NT2/D1 (cell line): ENCODE results near the gene RSPRY1.

Source experiments
- DNase-seq: peaks from one replicate; pipeline ENCODE4 v3.0.0-alpha.2; 2011; ENCODE audit warnings: low read depth, low spot score
- H3K27me3 ChIP-seq: 2 replicates; pipeline ENCODE4 v1.6.0; 2011; ENCODE audit warnings: mild to moderate bottlenecking; ENCODE audit not compliant: insufficient read length, insufficient read depth
- H3K36me3 ChIP-seq: 2 replicates; pipeline ENCODE4 v1.6.1; 2011; ENCODE audit warnings: mild to moderate bottlenecking, low read length, mixed read lengths; ENCODE audit not compliant: insufficient read depth, insufficient read length
- H3K4me1 ChIP-seq: 2 replicates; pipeline ENCODE4 v1.5.1; 2011; ENCODE audit not compliant: insufficient read depth, insufficient read length
- H3K4me3 ChIP-seq: 2 replicates; pipeline ENCODE4 v1.5.1; 2011; ENCODE audit warnings: low read depth; ENCODE audit not compliant: insufficient read length
- H3K9ac ChIP-seq: 2 replicates; pipeline ENCODE4 v1.6.0; 2011; ENCODE audit warnings: low read depth; ENCODE audit not compliant: insufficient read length
- H3K9me3 ChIP-seq: 2 replicates; pipeline ENCODE4 v1.5.1; 2011; ENCODE audit warnings: mild to moderate bottlenecking, low read length; ENCODE audit not compliant: insufficient read depth
- SUZ12 ChIP-seq: IDR thresholded peaks from 2 replicates; pipeline ENCODE4 v1.6.1; 2011; ENCODE audit not compliant: insufficient read length, insufficient read depth; ENCODE audit errors: extremely low read depth
- YY1 ChIP-seq: IDR thresholded peaks from 2 replicates; pipeline ENCODE4 v1.6.1; 2011; ENCODE audit not compliant: insufficient read length, insufficient read depth
- ZNF274 ChIP-seq: IDR thresholded peaks from 2 replicates; pipeline ENCODE4 v1.6.1; 2011; ENCODE audit warnings: mild to moderate bottlenecking, low read depth, low read length

Gene RSPRY1

DNA sequence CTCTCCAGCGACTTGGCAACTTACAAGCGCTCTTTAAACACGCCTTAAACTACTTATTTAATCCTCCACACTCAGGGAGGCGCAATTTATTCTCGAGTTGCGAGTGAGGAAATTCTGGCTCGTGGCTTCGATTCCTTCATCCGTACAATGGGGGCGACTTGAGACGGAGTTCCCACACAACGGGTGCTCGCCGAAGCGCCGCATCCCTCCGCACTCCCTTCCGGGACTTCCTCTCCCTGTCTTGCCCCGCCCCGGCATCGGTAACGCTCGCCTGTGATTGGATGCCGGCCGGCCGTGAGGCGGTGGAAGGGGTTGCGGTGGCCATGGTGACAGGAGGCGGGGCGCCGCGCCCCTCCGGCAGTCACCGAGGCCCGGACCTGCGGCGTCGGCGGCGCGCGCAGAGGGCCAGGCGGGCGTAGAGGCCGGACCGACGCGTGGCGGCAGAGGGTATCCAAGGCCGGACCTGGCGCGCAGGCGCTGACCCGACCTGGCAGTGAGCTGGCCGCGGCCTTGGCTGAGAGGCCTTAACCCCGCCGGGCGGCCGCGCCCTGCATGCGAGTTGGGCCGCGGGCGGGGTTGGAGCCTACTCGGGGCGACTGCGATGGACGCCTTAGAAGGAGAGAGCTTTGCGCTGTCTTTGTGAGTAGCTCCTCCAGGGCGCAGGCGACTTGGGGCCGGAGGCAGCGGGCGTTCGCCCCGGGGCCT lies 58.8 kb downstream of the RSPRY1 start, which contains the start of gene ARL2BP:
Gene ARL2BP (plus strand): TSS at position 493 of the 705 bp plus-strand sequence. CDS start 109 bp downstream, at position 602.
- H3K4me3 ChIP-seq, result peak within 1 kb of the TSS; percentile 60

DNA sequence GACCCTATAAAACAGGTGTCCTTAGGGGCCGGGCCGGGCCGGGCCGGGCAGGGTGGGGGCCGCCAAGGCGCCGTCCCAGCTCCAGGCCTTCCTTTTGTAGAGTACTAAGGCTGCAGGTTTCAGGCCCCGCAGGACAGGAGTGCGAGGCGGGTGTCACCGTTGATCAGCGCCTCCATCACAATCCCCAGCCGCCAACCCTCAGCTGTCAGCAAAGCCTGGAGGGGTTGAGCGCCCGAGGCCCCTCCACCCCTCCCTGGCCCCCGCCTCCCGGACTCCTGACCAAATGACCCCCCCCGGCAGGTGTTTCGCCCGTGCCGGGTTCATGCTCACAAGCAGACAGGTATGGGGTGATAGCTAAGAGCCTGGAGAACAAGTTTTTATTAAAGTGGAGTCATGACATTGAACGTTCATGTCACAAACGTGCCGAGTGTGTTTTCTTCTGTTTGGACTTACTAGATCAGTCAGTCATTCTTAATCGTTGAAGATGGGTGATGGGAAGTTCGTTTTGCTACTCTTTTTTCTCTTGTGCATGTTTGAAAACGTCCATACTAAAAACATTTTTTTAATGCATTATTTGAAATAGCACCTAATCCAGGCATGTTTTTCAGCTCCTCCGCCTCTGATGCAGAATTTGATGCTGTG lies 59.5 kb downstream of the RSPRY1 start:
- DNase-seq, result no peak
- no peak for TF ChIP-seq YY1
- TF ChIP-seq SUZ12, result no peak
- no peak for TF ChIP-seq ZNF274
- Histone ChIP-seq H3K9ac (peak overlapping the region; percentile 78), H3K4me1 (no peaks in the 10 kb centered on the region), H3K27me3 (no peaks in the 10 kb centered on the region), H3K9me3 (no peaks in the 10 kb centered on the region), H3K36me3 (peaks cover 35% of the 10 kb centered on the region), H3K4me3 (peak overlapping the region; percentile 60)

More for the DNA sequence above, 58.8 kb downstream of the RSPRY1 start, which contains the start of gene ARL2BP:
- Histone ChIP-seq H3K36me3 (peaks cover 32% of the 10 kb centered on the region), H3K27me3 (no peaks in the 10 kb centered on the region), H3K9ac (peak within 1 kb of the TSS; percentile 78), H3K4me1 (no peaks in the 10 kb centered on the region), H3K9me3 (no peaks in the 10 kb centered on the region)
- no peak for TF ChIP-seq ZNF274
- TF ChIP-seq YY1, result no peak
- TF ChIP-seq SUZ12, result no peak
- DNase-seq, result peak; percentile 96

DNA sequence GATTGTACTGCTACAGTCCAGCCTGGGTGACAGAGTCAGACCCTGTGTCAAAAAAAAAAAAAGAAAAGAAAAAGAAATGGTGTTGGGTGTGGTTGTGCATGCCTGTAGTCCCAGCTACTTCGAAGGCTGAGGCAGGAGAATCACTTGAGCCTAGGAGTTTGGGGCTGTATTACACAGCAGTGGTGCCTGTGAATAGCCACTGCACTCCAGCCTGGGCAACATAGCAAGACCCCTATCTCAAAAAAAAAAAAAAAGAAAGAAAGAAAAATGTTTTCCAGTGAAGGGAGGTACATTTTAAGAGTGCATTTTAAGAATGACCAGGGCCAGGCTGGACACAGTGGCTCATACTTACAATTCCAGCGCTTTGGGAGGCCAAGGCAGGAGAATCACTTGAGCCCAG lies 65.2 kb downstream of the RSPRY1 start:
- Histone ChIP-seq H3K9me3 (0 out of 2 replicates have a peak, but pooled peaks cover 6% of the 10 kb centered on the region), H3K9ac (no peak overlapping the region), H3K4me3 (no peak overlapping the region), H3K27me3 (no peaks in the 10 kb centered on the region), H3K36me3 (peaks cover 72% of the 10 kb centered on the region), H3K4me1 (no peaks in the 10 kb centered on the region)
- TF ChIP-seq ZNF274, result no peak
- TF ChIP-seq SUZ12, result no peak
- no peak for TF ChIP-seq YY1
- no peak for DNase-seq

DNA sequence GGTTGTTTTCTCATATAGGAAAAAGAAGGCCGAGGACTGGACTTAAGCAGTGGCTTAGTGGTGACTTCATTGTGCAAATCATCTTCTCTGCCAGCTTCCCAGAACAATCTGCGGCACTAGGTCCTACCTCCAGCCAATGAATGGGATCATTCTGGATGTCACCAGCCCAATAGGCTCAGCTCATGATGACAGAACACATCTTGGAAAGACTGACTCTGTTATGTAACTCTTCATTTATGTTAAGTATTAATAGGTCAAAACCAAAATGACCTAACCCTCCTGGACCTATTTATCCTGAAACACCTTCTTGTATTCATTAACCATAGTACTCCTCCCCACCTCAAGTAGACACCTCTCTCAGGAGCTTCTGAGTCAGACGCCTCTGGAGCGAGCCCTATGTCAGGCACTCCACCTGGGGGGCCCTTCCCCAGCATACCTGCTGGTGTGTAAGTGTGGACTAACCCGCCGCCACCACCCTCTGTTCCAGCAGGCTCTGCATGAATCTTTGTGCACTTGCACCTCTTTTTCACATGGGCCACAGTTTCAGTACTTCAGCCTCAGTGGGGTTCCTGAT lies 66.1 kb downstream of the RSPRY1 start:
- no peak for DNase-seq
- no peaks in the 10 kb centered on the region for H3K4me1 ChIP-seq
- 0 out of 2 replicates have a peak, but pooled peaks cover 6% of the 10 kb centered on the region for H3K9me3 ChIP-seq
- H3K27me3 ChIP-seq, result no peaks in the 10 kb centered on the region
- no peak overlapping the region for H3K9ac ChIP-seq
- no peak overlapping the region for H3K4me3 ChIP-seq
- TF ChIP-seq YY1 (no peak), SUZ12 (no peak), ZNF274 (no peak)
- peaks cover 72% of the 10 kb centered on the region for H3K36me3 ChIP-seq

DNA sequence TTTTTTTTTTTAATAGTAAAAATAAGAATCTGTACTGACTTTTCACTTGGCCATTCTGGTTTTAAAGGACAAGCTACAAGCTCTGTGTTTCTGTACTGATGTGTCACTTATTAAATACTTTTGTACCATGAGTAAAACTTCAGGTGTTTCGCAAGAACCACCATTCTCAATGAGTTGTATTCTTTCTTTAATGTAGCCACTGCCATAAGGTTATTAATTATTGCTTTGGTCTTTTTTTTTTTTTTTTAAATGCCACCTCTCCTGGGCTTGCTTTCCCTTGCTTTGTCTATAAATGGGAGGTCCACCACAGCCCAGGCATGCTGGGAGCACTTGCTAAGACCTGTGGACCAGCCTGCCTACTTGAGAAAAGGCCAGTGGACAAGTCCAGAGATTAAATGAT lies 67.3 kb downstream of the RSPRY1 start:
- Histone ChIP-seq H3K4me1 (no peaks in the 10 kb centered on the region), H3K27me3 (no peaks in the 10 kb centered on the region), H3K4me3 (no peak overlapping the region), H3K36me3 (peaks cover 66% of the 10 kb centered on the region), H3K9me3 (0 out of 2 replicates have a peak, but pooled peaks cover 6% of the 10 kb centered on the region), H3K9ac (no peak overlapping the region)
- no peak for DNase-seq
- TF ChIP-seq YY1 (no peak), ZNF274 (no peak), SUZ12 (no peak)

DNA sequence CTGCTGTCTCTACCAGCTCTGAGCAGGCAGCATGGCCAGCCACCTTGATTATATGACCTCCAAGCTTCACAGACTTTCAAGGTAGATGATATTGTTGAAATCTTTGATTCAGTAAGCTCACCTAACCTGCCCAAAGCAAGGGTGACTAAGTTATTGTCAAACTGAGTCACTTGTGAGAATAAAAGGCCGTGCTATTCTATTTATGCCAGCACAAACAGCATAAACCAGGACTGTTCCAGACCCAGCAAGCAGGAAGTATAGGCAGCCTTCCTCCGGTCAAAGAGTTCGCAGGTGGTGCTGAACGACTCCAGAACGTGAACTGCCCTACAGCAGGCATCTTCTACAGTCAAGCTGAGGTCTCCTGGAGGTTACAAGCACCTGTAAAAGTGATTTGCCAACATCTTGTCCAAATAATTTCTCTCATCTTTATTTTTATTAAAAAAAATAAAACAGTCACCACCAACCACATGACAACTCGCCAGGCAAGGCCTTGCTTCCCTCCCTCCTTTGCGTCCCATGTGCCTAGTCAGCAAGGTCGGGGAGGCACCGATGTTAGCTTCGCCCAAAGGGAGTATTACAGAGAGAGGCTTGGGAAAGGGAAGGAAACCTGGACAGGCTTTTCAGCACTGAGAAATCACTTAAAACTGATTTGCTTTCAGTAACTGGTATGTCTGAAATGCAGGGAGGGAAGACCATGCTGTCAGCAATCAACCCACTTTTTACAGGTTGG lies 69.7 kb downstream of the RSPRY1 start:
- H3K9ac ChIP-seq, result no peak overlapping the region
- H3K27me3 ChIP-seq, result no peaks in the 10 kb centered on the region
- DNase-seq, result no peak
- peaks cover 11% of the 10 kb centered on the region for H3K4me1 ChIP-seq
- TF ChIP-seq ZNF274, result no peak
- no peak for TF ChIP-seq YY1
- no peak for TF ChIP-seq SUZ12
- H3K9me3 ChIP-seq, result 0 out of 2 replicates have a peak, but pooled peaks cover 6% of the 10 kb centered on the region
- no peak overlapping the region for H3K4me3 ChIP-seq
- H3K36me3 ChIP-seq, result peaks cover 42% of the 10 kb centered on the region
